ENCODE measurements around the gene ACOT7.

- TF ChIP-seq CTCF (IDR thresholded peaks at IDR 0.05) (no peak), EZH2 (IDR thresholded peaks at IDR 0.05; ENCODE audit: borderline replicate concordance, insufficient read depth, low read depth, low read length, poor library complexity, severe bottlenecking) (no peak)
Measured at GRCh38 chr1:6261615-6261995, 132.0 kb downstream of the ACOT7 start.
